HG03045 (cell line): ENCODE measurements around the gene METTL26.
"Not testable (repeated sequence)": the region's sequence is repeated elsewhere in the genome, so short reads cannot be mapped to it uniquely, and the experiment has no call there.

Experiments used
- ATAC-seq: cut with Tn5 transposase; IDR thresholded peaks from one replicate; pipeline ENCODE4 v1.9.1; 2021; ENCODE audit warnings: mild to moderate bottlenecking, moderate library complexity; ENCODE audit not compliant: unreplicated experiment

Gene METTL26

GRCh38 chr16:603933-604332 lies 32.2 kb downstream of the METTL26 start:
- ATAC-seq: no peak

DNA sequence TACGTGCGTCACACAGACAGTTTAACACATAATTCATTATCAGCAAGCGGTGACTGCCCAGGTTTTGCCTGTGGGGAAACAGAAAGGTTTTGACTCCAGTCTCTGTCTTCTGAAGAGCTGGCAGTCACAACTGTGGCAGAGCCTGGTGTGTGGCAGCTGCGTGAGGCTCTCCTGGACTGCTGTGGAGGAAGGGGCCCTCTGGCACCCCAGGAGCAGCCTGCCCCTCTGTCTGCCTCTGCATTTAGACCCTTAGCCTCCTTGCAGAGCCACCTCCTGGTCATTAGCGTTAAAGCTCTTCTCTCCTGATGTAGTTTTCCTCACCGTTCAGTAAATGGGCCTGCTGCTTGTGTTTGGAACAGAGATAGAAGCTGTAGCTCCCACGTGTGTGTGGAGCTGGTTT lies 35.3 kb downstream of the METTL26 start:
- no peak for ATAC-seq

- ATAC-seq: no peak
These were observed 37.0 kb downstream of the METTL26 start for GRCh38 chr16:598823-599739.

DNA sequence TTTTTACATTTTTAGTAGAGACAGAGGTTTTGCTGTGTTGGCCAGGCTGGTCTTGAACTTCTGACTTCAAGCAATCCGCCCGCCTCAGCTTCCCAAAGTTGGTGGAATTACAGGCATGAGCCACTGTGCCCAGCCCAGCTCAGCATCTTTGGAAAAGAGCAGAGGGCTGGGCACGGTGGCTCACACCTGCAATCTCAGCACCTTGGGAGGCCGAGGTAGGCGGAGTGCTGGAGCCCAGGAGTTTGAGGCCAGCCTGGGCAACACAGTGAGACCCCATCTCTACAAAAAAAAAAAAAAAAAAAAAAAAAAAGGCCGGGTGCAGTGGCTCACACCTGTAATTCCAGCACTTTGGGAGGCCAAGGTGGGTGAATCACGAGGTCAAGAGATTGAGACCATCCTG lies 38.5 kb downstream of the METTL26 start:
- ATAC-seq: not testable (repeated sequence)

- no peak for ATAC-seq
These were observed 39.4 kb downstream of the METTL26 start for GRCh38 chr16:596736-597060.

GRCh38 chr16:595942-596735 lies 40.0 kb downstream of the METTL26 start:
- ATAC-seq: no peak

DNA sequence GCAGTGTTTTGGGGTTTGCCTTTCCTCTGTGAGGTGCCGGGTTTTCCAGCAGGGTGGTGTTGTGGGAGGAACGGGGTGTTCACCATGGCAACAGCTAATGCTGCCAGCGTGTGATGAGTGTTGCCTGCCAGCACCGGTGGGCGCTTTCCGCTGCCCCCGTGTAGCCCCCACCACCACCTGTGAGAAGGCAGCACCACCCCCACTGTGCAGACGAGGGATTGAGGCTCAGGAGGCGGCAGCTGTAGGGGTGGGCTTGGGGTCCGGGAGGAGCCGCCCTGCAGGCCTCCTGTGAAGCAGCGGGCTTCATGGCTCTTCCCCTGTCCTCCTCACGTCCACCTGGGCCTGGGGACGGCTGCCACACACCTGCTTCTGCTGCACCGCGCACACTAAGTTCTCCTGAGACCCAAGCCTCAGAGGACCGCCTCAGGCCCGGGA lies 41.0 kb downstream of the METTL26 start:
- no peak for ATAC-seq

DNA sequence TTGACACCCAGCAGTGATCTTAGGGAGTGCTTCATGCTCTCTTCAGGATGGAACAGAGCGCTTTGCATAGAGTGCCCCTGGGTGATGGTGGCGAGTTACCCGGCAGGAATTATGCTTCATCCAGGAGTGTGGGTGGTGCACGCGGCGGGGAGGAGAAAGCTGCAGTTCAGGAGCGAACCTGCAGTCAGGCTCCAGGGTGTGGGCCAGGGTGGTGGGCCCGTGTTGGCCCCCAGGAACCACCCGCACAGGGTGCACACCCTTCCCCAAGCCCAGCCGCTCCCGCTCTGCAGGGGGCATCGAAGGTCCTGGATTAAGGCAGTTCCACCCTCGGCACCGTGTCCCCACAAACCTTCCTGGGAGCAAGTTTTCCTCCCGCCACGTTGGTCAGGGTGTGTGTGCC lies 42.3 kb downstream of the METTL26 start:
- ATAC-seq: no peak

- no peak for ATAC-seq
These were observed 42.7 kb downstream of the METTL26 start for GRCh38 chr16:593406-593805.

DNA sequence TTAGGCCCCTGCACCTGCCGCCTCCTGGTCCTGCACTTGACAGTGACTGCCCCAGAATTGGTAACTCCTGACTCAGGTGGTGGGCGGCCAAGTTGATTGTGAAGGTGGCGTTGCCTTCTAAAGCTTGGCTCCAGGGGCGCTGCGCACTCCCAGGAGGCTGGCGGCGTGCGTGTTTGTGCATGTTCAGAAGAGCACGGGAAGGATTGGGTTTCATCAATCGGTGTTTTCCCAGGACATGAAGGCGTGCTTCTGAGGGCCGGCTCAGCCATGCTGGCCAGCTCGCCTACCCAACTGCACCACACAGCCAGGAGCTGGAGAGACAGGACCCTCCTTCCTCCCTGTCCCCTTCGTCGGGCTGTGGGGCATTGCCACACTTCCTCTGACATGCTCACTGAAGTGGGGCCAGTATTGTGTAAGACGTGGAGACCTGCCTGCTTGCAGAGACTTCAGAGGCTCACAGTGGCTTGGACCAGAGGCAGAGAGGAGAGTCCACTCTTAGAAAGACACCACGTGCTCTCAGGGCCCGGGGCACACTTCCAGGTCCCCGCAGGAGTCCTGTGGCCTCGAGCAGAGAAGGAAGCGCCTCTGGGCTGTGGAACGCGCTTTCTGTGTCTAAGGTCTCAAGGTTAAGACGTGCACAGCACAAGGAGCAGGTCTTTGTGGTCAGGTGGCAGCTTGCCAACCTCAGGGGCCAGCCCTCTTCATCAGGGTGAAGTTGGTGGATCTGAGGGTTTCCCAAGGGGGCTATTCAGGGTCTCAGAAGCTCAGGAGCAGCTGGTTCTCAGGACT lies 43.4 kb downstream of the METTL26 start:
- ATAC-seq: no peak

- ATAC-seq: no peak
These were observed 44.1 kb downstream of the METTL26 start for GRCh38 chr16:591892-592517.

DNA sequence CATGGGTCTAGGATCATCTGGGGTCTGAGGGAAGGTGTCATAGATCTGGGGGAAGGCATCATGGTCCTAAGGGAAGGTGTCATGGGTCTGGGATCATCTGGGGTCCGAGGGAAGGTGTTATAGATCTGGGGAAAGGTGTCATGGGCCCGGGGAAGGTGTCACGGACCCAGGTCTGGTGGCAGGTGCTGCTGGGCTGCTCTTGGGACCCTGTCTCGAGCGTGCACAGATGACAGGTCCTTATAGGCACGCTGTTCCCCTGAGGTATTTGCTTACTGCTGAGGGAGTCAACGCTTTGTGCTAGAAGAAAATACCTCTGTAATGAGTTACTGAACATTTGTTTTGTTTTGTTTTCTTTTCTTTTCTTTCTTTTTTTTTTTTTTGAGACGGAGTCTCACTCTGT lies 44.9 kb downstream of the METTL26 start:
- ATAC-seq: no peak

DNA sequence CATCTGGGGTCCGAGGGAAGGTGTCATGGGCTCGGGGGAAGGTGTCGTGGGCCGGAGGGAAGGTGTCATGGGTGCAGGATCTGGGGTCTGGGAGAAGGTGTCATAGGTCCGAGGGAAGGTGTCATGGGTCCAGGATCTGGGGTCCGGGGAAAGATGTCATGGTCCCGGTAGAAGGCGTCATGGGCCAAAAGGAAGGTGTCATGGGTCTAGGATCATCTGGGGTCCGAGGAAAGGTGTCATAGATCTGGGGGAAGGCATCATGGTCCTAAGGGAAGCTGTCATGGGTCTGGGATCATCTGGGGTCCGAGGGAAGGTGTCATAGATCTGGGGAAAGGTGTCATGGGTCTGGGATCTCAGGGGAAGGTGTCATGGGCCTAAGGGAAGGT lies 45.3 kb downstream of the METTL26 start:
- no peak for ATAC-seq

- no peak for ATAC-seq
These were observed 45.8 kb downstream of the METTL26 start for GRCh38 chr16:590188-590814.

DNA sequence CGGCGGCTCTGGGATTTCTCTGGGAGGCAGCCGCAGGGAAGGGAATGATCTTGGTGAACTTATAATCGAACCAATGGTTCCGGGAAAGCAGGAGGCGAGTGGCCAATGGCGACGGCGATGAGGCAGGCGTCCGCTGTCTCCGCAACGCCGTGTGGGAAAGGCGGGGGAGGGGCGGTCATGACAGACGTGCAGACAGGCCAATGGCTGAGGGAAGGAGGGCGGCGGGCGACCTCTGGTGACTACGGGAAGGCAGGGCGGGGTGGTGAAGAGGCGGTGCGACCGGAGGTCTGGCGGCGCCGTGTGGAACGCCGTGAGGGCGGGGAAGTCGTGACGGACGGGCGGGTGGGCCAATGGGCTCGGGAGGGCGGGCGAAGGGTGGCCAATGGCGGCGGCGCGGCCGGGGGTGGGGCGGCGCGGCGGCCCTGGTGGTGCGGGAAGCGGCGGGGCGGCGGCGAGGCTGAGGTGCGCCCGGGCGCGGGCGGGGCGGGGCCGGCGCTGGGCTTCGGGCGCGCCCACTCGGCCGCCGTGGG lies 46.4 kb downstream of the METTL26 start, which contains the start of gene RAB40C:
TSS of gene RAB40C (plus strand) at position 409 of the 530 bp plus-strand sequence. CDS start 226 bp downstream, outside the sequence.
- ATAC-seq: peak; percentile 77

GRCh38 chr16:588889-589657 lies 47.0 kb downstream of the METTL26 start:
- peak; percentile 77 for ATAC-seq

DNA sequence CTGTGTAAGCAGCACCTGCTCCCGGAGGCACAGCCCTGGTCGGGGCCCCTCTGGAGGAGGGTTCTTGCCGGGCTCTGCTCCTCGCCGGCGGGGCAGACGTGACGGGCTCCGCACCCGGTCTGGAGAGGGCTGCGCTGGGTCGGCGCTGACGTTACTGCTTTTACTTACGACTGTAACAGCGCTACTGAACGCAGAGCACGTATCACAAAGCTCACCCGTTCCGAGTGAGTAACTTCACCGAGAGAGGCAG lies 47.5 kb downstream of the METTL26 start:
- ATAC-seq: peak; percentile 12

DNA sequence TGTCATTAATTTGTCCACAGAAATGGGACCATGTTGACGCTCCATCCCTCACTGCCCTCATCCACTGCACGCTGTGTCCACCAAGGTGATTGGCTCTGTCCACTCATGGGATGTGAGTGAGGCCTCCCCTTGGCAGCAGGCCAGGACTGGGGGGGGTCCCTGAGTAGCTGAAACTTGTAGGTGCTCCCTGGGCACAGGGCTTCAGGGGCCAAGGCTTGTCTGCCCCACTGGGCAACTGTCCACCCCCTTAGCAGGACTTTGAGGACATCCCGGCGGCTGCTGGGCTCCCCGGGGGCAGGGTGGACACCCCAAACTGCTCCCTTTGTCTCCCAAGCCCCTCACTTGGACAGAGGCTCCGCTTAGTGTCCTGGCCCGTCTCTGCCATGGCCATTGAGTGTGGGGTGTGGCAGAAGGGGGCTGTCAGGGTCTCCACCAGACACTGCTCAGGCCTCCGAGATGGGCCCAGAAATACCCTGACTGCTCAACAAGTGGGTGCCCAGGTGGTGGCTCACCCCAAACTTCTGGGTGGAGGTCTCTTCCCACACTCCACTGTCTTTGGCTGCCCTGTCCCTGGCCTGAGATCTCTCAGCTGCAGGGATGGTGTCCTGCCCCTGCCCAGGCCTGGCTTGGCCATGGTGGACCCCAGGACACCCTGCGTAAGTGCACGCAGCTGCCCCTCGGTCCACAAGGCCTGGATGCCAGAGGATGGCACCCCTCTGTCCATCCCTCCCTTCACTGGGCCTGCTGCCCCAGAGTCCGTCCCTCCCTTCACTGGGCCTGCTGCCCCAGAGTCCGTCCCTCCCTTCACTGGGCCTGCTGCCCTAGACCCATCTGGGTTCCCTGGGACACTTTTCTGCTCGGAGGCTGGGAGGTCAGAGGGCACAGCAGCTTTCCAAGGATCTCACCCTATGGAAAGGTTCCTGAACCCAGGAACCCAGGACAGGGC lies 49.2 kb downstream of the METTL26 start:
- no peak for ATAC-seq
